ENCODE results near the gene PAX7.

Gene PAX7

GRCh38 chr1:18714404-18715175 is 83.9 kb downstream of the PAX7 start:
- no peak for DNase-seq (ENCODE audit: low spot score)
- TF ChIP-seq, protein P1, sequence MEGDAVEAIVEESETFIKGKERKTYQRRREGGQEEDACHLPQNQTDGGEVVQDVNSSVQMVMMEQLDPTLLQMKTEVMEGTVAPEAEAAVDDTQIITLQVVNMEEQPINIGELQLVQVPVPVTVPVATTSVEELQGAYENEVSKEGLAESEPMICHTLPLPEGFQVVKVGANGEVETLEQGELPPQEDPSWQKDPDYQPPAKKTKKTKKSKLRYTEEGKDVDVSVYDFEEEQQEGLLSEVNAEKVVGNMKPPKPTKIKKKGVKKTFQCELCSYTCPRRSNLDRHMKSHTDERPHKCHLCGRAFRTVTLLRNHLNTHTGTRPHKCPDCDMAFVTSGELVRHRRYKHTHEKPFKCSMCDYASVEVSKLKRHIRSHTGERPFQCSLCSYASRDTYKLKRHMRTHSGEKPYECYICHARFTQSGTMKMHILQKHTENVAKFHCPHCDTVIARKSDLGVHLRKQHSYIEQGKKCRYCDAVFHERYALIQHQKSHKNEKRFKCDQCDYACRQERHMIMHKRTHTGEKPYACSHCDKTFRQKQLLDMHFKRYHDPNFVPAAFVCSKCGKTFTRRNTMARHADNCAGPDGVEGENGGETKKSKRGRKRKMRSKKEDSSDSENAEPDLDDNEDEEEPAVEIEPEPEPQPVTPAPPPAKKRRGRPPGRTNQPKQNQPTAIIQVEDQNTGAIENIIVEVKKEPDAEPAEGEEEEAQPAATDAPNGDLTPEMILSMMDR (IDR thresholded peaks at IDR 0.05; ENCODE audit: extremely low read depth, missing control alignments): no peak

- DNase-seq (ENCODE audit: low spot score): no peak
- TF ChIP-seq, protein P1 (IDR thresholded peaks at IDR 0.05; ENCODE audit: extremely low read depth, missing control alignments): no peak
Observed at GRCh38 chr1:18716112-18716784, 85.6 kb downstream of the PAX7 start.

- TF ChIP-seq, protein P1 (IDR thresholded peaks at IDR 0.05; ENCODE audit: extremely low read depth, missing control alignments): no peak
- no peak for DNase-seq (ENCODE audit: low spot score)
Observed at GRCh38 chr1:18716785-18717678, 86.4 kb downstream of the PAX7 start.

DNA sequence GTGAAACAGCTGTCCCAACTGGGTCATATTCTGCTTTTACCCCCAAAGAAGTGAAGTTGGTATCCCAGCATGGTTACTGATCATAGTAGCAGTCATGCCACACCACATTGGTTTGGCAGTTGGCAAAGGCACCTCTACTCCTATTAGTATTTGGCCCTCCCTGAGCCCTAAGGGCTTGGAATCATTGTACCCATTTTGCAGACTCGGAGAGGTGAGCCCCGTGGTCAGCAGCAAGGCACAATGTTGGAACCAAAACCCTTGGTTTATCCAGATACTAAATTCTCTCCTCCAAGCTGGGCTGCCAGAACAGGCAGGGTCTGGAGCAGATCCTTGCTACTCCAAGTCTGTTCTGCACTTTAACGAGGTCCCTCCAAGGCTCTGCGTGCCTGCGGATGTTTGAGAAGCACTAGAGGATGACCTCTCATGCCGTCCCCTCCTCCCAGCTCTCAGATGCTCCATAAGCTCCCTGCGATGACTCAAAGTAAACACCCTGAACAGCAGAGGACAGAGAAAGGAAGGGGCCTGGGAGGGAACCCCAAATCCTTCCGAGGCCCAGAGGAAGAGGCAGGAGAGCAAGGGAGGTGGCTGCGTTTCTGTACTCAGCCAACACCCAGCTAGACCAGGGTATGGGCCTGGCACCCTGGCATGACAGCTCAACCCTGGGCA is 89.3 kb downstream of the PAX7 start:
- TF ChIP-seq, protein P1 (IDR thresholded peaks at IDR 0.05; ENCODE audit: extremely low read depth, missing control alignments): no peak
- DNase-seq (ENCODE audit: low spot score): no peak

GRCh38 chr1:18721041-18721440 is 90.4 kb downstream of the PAX7 start:
- DNase-seq (ENCODE audit: low spot score): no peak
- TF ChIP-seq, protein P1 (IDR thresholded peaks at IDR 0.05; ENCODE audit: extremely low read depth, missing control alignments): no peak

DNA sequence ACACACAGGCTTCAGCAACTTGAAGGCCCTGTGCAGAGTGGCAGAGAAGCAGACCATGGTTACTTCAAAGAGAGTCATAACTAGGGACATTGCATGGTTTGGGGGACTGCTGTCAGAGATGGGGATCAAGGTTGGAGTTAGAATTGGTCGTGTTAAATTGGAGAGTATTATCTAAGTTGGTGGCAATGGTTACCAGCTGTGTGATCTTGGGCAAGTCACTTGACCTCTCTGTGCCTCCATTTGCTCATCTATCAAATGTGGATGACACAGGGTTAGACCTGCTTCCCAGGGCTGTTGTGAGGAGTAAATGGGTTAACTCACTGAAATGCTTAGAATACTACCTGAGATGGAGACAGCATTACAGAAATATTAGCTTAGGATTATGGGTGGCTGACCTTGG is 91.1 kb downstream of the PAX7 start:
- TF ChIP-seq, protein P1 (IDR thresholded peaks at IDR 0.05; ENCODE audit: extremely low read depth, missing control alignments): no peak
- no peak for DNase-seq (ENCODE audit: low spot score)

Data from GM20000 (cell line).